ENCODE data around the gene PARN.
"Not testable (repeated sequence)": the region's sequence is repeated elsewhere in the genome, so short reads cannot be mapped to it uniquely, and the experiment has no call there.

Gene PARN

DNA sequence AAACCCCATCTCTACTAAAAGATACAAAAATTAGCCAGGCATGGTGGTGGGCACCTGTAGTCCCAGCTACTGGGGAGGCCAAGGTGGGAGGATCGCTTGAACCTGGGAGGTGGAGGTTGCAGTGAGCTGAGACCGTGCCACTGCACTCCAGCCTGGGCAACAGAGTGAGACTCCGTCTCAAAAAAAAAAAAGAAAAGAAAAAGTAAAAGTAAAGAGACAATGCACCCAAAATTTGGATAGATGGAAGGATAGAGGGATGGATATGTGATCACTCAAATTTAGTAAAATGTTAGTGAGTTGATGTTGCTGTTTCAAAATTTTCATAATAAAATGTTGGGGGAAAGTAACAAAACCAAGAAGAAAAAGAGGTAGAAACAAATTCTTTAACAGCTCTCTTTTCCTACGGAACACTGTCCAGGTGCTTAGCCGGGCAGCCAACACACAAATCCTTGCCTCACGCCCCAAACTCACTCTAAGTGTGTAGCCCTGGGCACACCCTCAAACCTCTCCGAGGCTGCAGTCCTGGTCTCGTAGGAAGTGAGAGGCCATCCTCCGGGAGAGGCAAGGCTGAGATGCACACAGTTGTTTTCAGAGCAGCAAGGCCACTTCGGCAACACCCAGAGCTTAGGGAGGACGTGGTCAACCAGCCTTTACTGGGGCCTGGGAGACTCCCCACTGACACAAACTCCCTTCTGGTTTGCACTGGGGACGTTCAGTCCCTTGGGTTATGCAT, 228.9 kb downstream of the PARN start:
- not testable (repeated sequence) for ATAC-seq, DNase-seq

DNA sequence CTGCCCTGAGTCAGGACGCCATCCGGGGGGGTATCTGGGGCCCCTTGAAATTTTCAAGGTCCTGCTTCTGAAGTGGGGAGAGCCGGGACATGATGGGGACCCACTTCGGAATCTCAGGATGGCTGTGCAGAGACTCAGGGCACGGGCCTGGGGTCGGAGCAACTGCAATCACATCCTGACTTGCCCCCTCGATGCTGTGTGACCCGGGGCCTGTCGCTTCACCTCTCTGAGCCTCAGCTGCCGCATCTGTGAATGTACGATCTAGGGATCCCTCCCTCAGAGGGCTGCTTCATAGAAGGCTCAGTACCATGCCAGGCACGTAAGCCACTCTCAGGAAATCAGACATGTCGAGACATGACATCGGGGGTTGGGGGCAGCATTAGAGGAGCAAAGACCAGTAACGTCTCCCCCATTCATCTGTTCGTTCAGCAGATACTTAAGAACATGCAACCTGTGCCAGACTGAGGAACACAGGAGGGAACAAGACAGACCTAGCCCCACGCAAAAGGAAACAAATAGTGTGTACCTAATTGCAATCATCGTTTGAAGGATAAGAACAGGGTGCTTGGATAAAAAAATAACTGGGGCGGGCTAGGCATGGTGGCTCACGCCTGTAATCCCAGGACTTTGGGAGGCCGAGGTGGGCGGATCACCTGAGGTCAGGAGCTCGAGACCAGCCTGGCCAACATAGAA, 229.6 kb downstream of the PARN start:
- DNase-seq (no peak), ATAC-seq (no peak)

DNA sequence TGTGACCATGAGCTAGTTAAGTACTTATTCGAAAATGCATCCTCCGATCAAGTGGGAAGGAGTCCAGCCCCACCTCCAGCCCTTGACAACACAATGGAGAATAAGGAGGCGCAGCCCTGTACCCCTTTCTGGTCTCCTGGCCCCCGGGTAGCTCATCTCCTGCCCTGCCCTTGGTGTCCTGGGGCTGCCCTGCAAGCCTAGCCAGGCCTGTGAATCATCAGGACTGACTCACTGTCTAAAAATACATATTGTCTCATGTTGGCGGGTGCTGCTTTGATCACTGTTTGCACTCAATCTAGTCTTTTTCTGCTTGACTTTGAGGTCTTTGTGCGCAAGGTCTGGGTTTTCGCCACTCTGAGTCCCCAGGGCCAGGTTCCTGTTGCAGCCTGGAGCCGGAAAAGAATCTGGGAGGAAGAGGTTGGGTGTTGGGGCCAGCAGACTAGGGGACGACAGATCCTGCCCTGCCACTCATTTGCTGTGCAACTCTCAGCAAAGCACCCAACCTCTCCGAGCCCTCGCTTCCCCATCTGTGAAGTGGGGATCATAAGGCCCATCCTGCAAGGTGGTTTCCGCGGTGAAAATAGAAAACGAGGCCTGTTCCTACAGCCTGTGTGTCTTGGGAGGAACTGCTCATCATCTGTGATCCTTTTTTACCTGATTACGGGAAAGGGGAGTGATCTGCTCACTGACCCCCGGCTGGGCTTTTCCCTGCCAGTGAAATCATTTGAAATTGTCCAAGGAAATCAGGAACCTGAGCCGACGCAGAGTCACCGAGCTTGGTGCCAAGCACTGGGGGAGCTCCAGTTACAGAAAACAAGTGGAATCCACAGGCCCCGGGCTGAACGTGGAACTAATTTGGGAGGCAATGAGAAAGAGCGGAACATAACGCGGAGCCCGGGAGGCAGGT, 230.4 kb downstream of the PARN start:
- ATAC-seq: no peak
- DNase-seq: no peak

- no peak for DNase-seq
- no peak for ATAC-seq
These were observed 231.9 kb downstream of the PARN start for GRCh38 chr16:14398014-14398717.

- not testable (repeated sequence) for ATAC-seq, DNase-seq
These were observed 234.3 kb downstream of the PARN start for GRCh38 chr16:14395710-14396304.

DNA sequence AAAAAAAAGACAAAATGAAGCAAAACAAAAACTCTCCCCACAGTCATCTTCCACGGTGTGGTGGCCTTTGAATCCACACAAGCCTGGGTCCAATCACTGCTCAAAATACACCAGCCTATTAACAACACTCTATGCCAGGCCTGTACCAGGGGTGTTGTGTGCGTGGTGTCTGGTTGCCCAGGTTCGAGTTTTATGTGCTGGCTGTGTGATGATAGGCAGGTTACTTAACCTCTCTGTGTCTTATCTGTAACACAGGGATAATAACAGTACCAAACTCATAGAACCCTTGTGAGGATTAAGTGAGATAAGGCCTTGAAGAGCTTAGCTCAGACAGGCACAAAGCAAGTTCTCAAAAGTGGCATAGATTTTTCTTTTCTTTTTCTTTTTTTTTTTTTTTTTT, 235.2 kb downstream of the PARN start:
- DNase-seq (no peak), ATAC-seq (no peak)

DNA sequence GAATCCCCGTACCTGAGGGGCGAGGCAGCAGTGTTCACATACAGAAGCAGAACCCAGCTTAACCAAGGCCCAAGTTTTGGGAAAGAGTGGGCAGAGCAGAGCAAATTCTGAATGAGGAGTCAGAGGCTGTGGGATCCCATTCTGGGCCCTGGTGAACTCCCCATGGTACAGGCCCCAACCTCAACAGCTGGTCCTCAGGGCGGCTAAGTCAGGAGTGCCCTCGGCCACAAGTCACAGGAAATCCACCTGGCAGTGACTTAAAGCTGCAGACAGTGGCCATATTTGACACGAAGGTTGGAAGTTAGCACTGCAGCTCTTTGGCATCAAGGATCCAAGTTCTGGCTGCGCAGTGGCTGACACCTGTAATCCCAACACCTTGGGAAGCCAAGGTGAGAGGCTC, 237.1 kb downstream of the PARN start:
- DNase-seq (no peak), ATAC-seq (no peak)

DNA sequence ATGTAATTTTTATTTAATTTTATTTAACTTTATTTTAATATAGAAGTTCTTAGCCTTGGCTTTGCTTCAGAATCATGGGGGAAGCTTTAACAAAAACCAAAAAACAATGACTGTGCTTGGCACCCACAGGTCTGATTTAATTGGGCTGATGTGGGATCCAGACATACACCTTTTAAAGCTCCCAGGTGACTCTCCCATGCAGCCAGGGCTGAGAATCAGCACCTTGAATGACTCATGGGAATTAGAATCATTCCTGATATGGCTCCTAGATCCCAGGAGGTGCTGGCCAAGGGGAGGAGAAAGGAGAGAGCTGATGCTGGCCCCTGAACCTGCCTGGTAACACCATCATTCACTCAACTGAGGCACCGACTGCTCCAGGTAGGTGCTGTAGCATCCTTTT, 240.7 kb downstream of the PARN start:
- DNase-seq (no peak), ATAC-seq (no peak)

DNA sequence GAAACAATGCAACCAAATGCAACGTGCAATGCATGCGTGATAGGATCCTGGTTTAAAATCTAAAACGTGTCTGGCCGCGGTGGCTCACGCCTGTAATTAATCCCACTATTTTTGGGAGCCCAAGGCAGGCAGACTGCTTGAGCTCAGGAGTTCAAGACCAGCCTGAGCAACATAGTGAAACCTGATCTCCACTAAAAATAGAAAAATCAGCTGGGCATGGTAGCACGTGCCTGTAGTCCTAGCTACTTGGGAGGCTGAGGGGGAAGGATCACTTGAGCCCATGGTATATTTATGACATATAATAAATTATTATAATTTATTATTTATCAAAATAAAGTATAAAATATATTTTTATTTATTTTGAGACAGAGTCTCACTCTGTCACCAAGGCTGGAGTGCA, 241.8 kb downstream of the PARN start:
- ATAC-seq: no peak

GRCh38 chr16:14386115-14386514, 243.9 kb downstream of the PARN start:
- ATAC-seq: no peak
- DNase-seq: no peak

More for the DNA sequence above, 241.8 kb downstream of the PARN start:
- no peak for DNase-seq
